CD4-positive, alpha-beta T cell treated with Interleukin-6 at 100 ng/mL for 8 hours (primary cell): Measurements from ENCODE around the gene GAGE10.
"Not testable (repeated sequence)": the region's sequence is repeated elsewhere in the genome, so short reads cannot be mapped to it uniquely, and the experiment has no call there.

Source experiments
- DNase-seq: peaks from one replicate; pipeline ENCODE4 v3.0.0-alpha.2; 2020; ENCODE audit warnings: mixed read lengths, low spot score

Gene GAGE10

GRCh38 chrX:49276671-49277534 lies 26.5 kb upstream of the GAGE10 start:
- no peak for DNase-seq

GRCh38 chrX:49277535-49277830 lies 26.0 kb upstream of the GAGE10 start:
- DNase-seq: no peak

GRCh38 chrX:49278081-49278480 lies 25.4 kb upstream of the GAGE10 start:
- no peak for DNase-seq

- DNase-seq: no peak
Measured at GRCh38 chrX:49282647-49283011, 20.8 kb upstream of the GAGE10 start.

GRCh38 chrX:49284212-49284611 lies 19.2 kb upstream of the GAGE10 start:
- DNase-seq: no peak

GRCh38 chrX:49286136-49286535 lies 17.3 kb upstream of the GAGE10 start:
- DNase-seq: no peak

- DNase-seq: no peak
Measured at GRCh38 chrX:49286581-49286980, 16.9 kb upstream of the GAGE10 start.

- DNase-seq: no peak
Measured at GRCh38 chrX:49287665-49288064, 15.8 kb upstream of the GAGE10 start.

GRCh38 chrX:49290215-49290614 lies 13.2 kb upstream of the GAGE10 start:
- no peak for DNase-seq

GRCh38 chrX:49291615-49292337 lies 11.7 kb upstream of the GAGE10 start:
- DNase-seq: peak; percentile 60

- no peak for DNase-seq
Measured at GRCh38 chrX:49292400-49293362, 10.8 kb upstream of the GAGE10 start.

GRCh38 chrX:49299293-49299692 lies 4.2 kb upstream of the GAGE10 start:
- not testable (repeated sequence) for DNase-seq

GRCh38 chrX:49300703-49301102 lies 2.7 kb upstream of the GAGE10 start:
- no peak for DNase-seq

- not testable (repeated sequence) for DNase-seq
Measured at GRCh38 chrX:49307775-49308174, 4.3 kb downstream of the GAGE10 start.

- peak; percentile 33 for DNase-seq
Measured at GRCh38 chrX:49308604-49309269, 5.3 kb downstream of the GAGE10 start.

GRCh38 chrX:49309401-49309981 lies 6.0 kb downstream of the GAGE10 start:
- no peak for DNase-seq

- DNase-seq: no peak
Measured at GRCh38 chrX:49310371-49310770, 6.9 kb downstream of the GAGE10 start.

- no peak for DNase-seq
Measured at GRCh38 chrX:49312176-49312575, 8.7 kb downstream of the GAGE10 start.

- no peak for DNase-seq
Measured at GRCh38 chrX:49316085-49316484, 12.6 kb downstream of the GAGE10 start.

GRCh38 chrX:49321737-49322136 lies 18.3 kb downstream of the GAGE10 start, which contains the start of gene GAGE12J:
TSS of gene GAGE12J (plus strand) at chrX:49322037. CDS start at chrX:49323194, 1,157 bp downstream.
- not testable (repeated sequence) for DNase-seq

GRCh38 chrX:49322266-49322665 lies 18.8 kb downstream of the GAGE10 start:
- DNase-seq: not testable (repeated sequence)
